Hepatocyte (in vitro differentiated cells): Measurements from ENCODE around the gene TMEM191C.
"Not testable (repeated sequence)": the region's sequence is repeated elsewhere in the genome, so short reads cannot be mapped to it uniquely, and the experiment has no call there.

ENCODE experiments used
- CTCF ChIP-seq: fragments of 200-600 bp; sonication (generic); IDR thresholded peaks from 2 replicates; pipeline ENCODE4 v1.5.1; 2016; ENCODE audit warnings: antibody characterized with exemption, mild to moderate bottlenecking; ENCODE audit not compliant: poor library complexity
- EZH2 ChIP-seq: fragments of 200-600 bp; sonication (generic); IDR thresholded peaks from 2 replicates; pipeline ENCODE4 v1.6.1; 2016; ENCODE audit warnings: antibody characterized with exemption, mild to moderate bottlenecking, borderline replicate concordance
- EZH2phosphoT487 ChIP-seq: fragments of 200-600 bp; sonication (generic); IDR thresholded peaks from one replicate; pipeline ENCODE4 v1.6.1; 2018; ENCODE audit warnings: antibody characterized with exemption, mild to moderate bottlenecking, low read depth, moderate library complexity; ENCODE audit not compliant: unreplicated experiment, severe bottlenecking

- TF ChIP-seq EZH2phosphoT487, CTCF, EZH2: not testable (repeated sequence)
Measured at GRCh38 chr22:21442646-21443045, 24.5 kb upstream of the TMEM191C start.
